ENCODE results near the gene EAF1. TPM values are rescaled to one million over a fixed set of nuclear protein-coding genes. Genes with fewer than 3 reads are reported as not detected.
"Not testable (repeated sequence)": the region's sequence is repeated elsewhere in the genome, so short reads cannot be mapped to it uniquely, and the experiment has no call there.

EAF1 gene
- total and polyA plus RNA-seq, 2 of the 8 experiments (the other 6 are each of a cell fraction or from before 2014, with no cell fraction given) = 13.9 to 26.8 TPM

- H2AFZ ChIP-seq (ENCODE audit: low read length); H3K4me2 ChIP-seq (ENCODE audit: insufficient read depth in 1 of 2, low read depth in 2 of 2, low read length in 2 of 2); H3K23me2 ChIP-seq (ENCODE audit: low read depth, low read length); H2BK12ac ChIP-seq (ENCODE audit: low read depth, low read length); H2BK5ac ChIP-seq (ENCODE audit: low read depth, low read length); H4K91ac ChIP-seq (replicated peaks; ENCODE audit: insufficient read length, low read length); DNase-seq (ENCODE audit: low read depth in 1 of 2, low spot score in 2 of 2); H3K36me3 ChIP-seq (ENCODE audit: control insufficient read depth in 2 of 4, insufficient read depth in 4 of 4, low read length in 3 of 4); H3K14ac ChIP-seq (ENCODE audit: insufficient read length); H4K8ac ChIP-seq (ENCODE audit: extremely low read depth, insufficient read depth, low read length); H3K4ac ChIP-seq (replicated peaks; ENCODE audit: insufficient read length, low read depth, low read length); H3K27me3 ChIP-seq (replicated peaks in 1 of 4; ENCODE audit: control insufficient read depth in 3 of 4, extremely low read depth in 1 of 4, insufficient read depth in 3 of 4, low read length in 3 of 4); H4K5ac ChIP-seq (ENCODE audit: insufficient read length, low read depth, low read length); H4K20me1 ChIP-seq (replicated peaks in 1 of 2; ENCODE audit: control insufficient read depth in 1 of 2, insufficient read depth in 2 of 2, low read length in 2 of 2); H3K9me3 ChIP-seq (ENCODE audit: insufficient read depth in 2 of 2, low read depth in 1 of 2, low read length in 1 of 2); H3K9ac ChIP-seq (replicated peaks in 1 of 4; ENCODE audit: extremely low read depth in 1 of 4, low read depth in 3 of 4, low read length in 3 of 4); H3K23ac ChIP-seq (ENCODE audit: insufficient read length); H3K4me3 ChIP-seq (ENCODE audit: extremely low read depth in 1 of 4, insufficient read depth in 2 of 4, low read depth in 3 of 4, low read length in 4 of 4); H3K18ac ChIP-seq (ENCODE audit: extremely low read depth, low read length); H3K56ac ChIP-seq (replicated peaks; ENCODE audit: insufficient read length, low read depth, low read length); H2BK120ac ChIP-seq (replicated peaks; ENCODE audit: low read depth, low read length); POLR2A ChIA-PET (ENCODE audit: partially characterized antibody); H3K27ac ChIP-seq (ENCODE audit: low read depth, low read length); H2BK15ac ChIP-seq (ENCODE audit: low read length); FAIRE-seq; H2BK20ac ChIP-seq (ENCODE audit: low read length); H3K79me1 ChIP-seq (ENCODE audit: low read depth, low read length); H3K4me1 ChIP-seq (replicated peaks in 1 of 4; ENCODE audit: control insufficient read depth in 3 of 4, insufficient read depth in 4 of 4, low read length in 3 of 4); H2AK5ac ChIP-seq (ENCODE audit: low read depth, low read length); H3K79me2 ChIP-seq (ENCODE audit: control insufficient read depth in 1 of 2, insufficient read depth in 2 of 2, low read length in 2 of 2): not testable (repeated sequence)
- CTCF ChIA-PET (ENCODE audit: partially characterized antibody) = interaction anchor here (0.6 to 6.2 kb wide), 5 partner anchors 20 to 117 kb away, joined by 3 to 28 read pairs (median 5); no protein-coding TSS in a partner anchor
- WGBS, 2 experiments (ENCODE audit: extremely low coverage in 1 of 2, insufficient coverage in 1 of 2, insufficient read length in 1 of 2, insufficient replicate concordance in 2 of 2, low coverage in 1 of 2, low lambda C conversion rate in 2 of 2, missing lambda C conversion rate in 1 of 2) = 77% methylated on average over 10 of the region's 10 CpGs; no CpG with 5 or more reads in 1 of the 2 experiments
Measured at GRCh38 chr3:15385238-15385695, 42.1 kb upstream of the EAF1 start.

Data from H1 (cell line).